CD4-positive, alpha-beta T cell (primary cell): ENCODE measurements around the gene CD302. TPM values are rescaled to one million over a fixed set of nuclear protein-coding genes. Genes with fewer than 3 reads are reported as not detected.
A peak's percentile ranks its signal among the peaks of the same experiment; 100 is the strongest.

ENCODE experiments used
- ATAC-seq: fragments of 200-7000 bp; cut with Tn5 transposase; one replicate; pipeline ENCODE4 v1.10.0; 2022; ENCODE audit warnings: mild to moderate bottlenecking; ENCODE audit not compliant: poor library complexity
- CTCF ChIA-PET: fragments of 350-600 bp; sonication (Branson Sonifier 250); formaldehyde crosslinking; loops from one replicate; lab custom pipeline; 2021; ENCODE audit warnings: antibody characterized with exemption, inconsistent platforms; lab: Charles Lee
- POLR2A ChIA-PET: fragments of 350-600 bp; sonication (Branson Sonifier 250); formaldehyde crosslinking; loops from one replicate; lab custom pipeline; 2021; ENCODE audit warnings: antibody characterized with exemption, inconsistent platforms; lab: Charles Lee
- DNase-seq, 14 experiments: peaks; one replicate each; pipeline ENCODE4 v3.0.0-alpha.2; 2013 to 2020; ENCODE audit warnings: mixed read lengths in 2 of 14
- H3K27ac ChIP-seq, 2 donors: one replicate each; pipeline versions ENCODE4 v1.5.1 to v1.7.0; 2013; ENCODE audit warnings: low read length in 2 of 2, low read depth in 1 of 2, mild to moderate bottlenecking in 1 of 2
- H3K27me3 ChIP-seq, 2 experiments: 1 replicate in 1 of 2; 2 replicates in 1 of 2; pipeline versions ENCODE4 v1.6.1 to v1.7.0; 2013; ENCODE audit warnings: low read length in 2 of 2, control low read depth in 1 of 2, mild to moderate bottlenecking in 1 of 2, moderate library complexity in 1 of 2; ENCODE audit not compliant: insufficient read depth in 2 of 2, control insufficient read depth in 1 of 2
- H3K36me3 ChIP-seq: one replicate; pipeline ENCODE4 v1.6.1; 2013; ENCODE audit warnings: low read length, control low read depth; ENCODE audit not compliant: insufficient read depth
- H3K4me1 ChIP-seq: one replicate; pipeline ENCODE4 v1.6.1; 2013; ENCODE audit warnings: low read length, control low read depth; ENCODE audit not compliant: insufficient read depth
- H3K4me3 ChIP-seq: one replicate; pipeline ENCODE4 v1.5.1; 2013; ENCODE audit warnings: mild to moderate bottlenecking, low read length, moderate library complexity
- H3K9me3 ChIP-seq, 2 experiments: 1 replicate in 1 of 2; 2 replicates in 1 of 2; pipeline versions ENCODE4 v1.6.1 to v1.7.0; 2013; ENCODE audit warnings: low read length in 2 of 2, mild to moderate bottlenecking in 2 of 2, control low read depth in 1 of 2, moderate library complexity in 1 of 2; ENCODE audit not compliant: control insufficient read depth in 1 of 2, insufficient read depth in 1 of 2
- H3K27ac Mint-ChIP-seq: one replicate; pipeline ENCODE4 v1.8.0; 2020; ENCODE audit warnings: mixed read lengths
- H3K27me3 Mint-ChIP-seq: one replicate; pipeline ENCODE4 v1.8.0; 2021; ENCODE audit warnings: mixed read lengths
- H3K36me3 Mint-ChIP-seq: one replicate; pipeline ENCODE4 v1.8.0; 2021; ENCODE audit warnings: low read depth, mixed read lengths
- H3K4me1 Mint-ChIP-seq: one replicate; pipeline ENCODE4 v1.8.0; 2021; ENCODE audit warnings: low read depth, mixed read lengths
- H3K4me3 Mint-ChIP-seq: one replicate; pipeline ENCODE4 v1.8.0; 2020; ENCODE audit warnings: mild to moderate bottlenecking, mixed read lengths
- H3K9me3 Mint-ChIP-seq: one replicate; pipeline ENCODE4 v1.8.0; 2020; ENCODE audit warnings: mixed read lengths
- intact Hi-C, 2 experiments: fragments of 100-400 bp; cut with DNase I in 1 of 2; cut with micrococcal nuclease in 1 of 2; formaldehyde crosslinking; loops; one replicate each; pipeline versions ENCODE4 v1.15.1 to v1.9.0; 2023 to 2025; cut with DNase I, micrococcal nuclease
- total RNA-seq, 174 experiments: library from RNA in 2 of 174; stranded (reverse) in 2 of 174; gene quantifications; one replicate each; pipeline ENCODE4 v1.2.3 and lab custom pipeline; 2021 to 2026
- TF ChIP-seq, protein P1 (sequence below): fragments of 200-600 bp; IDR thresholded peaks from one replicate; pipeline ENCODE4 v1.8.0; 2022; ENCODE audit warnings: antibody characterized with exemption, mild to moderate bottlenecking

The CD302 gene
- total RNA-seq, 2 experiments from 2014 or later, result 1.0 to 1.1 TPM

DNA sequence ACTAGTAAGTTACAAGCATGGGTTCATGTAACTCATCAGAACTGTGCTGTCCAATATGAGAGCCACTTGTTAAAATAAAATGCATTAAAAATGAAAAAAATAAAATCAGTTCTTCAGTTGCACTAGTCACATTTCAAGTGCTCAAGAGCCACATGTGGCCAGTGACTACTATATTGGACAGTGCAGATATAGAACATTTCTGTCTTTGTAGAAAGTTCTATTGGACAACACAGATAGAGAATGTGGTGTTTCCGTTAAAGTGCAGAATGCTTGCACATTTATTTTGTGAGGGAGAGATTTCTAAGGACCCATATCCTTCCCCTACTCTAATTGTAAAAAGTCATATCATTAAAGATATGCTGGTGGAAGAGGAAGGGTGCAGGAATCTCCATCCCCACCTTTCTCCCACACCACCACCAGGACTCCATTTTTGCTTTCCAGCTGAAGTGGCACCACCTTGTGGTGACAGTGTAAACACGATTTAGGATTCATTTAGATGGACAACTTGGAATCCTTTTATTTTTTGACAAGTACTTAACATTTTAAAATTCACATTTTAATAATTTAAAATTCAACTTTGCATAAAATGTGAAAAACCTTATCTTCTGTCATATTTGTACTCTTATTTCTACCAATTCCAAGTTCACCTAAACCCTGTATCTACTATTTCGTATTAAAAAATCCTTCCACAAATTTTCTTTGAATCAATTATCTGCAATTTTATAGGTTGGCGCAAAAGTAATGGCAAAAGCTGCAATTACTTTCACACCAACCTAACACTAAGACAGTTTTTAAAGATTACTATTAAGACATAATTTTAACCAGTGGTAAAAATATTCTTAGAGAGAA, 9.4 kb upstream of the CD302 start:
- H3K4me3 Mint-ChIP-seq, result no peak overlapping the region
- no peaks in the 10 kb centered on the region for H3K4me1 Mint-ChIP-seq
- ATAC-seq (no peak), DNase-seq (peak in 4 of 14 experiments; percentile 6 to 46 (median 34))
- intact Hi-C loops, result loop anchor here (5.0 kb wide), 2 partner anchors 675 to 905 kb away; no protein-coding TSS in a partner anchor
- H3K27me3 ChIP-seq, result no peaks in the 10 kb centered on the region
- H3K36me3 Mint-ChIP-seq, result peaks cover 71% of the 10 kb centered on the region
- H3K27me3 Mint-ChIP-seq, result no peaks in the 10 kb centered on the region
- no peaks in the 10 kb centered on the region for H3K9me3 Mint-ChIP-seq
- ChIA-PET CTCF (no interaction called here), POLR2A (no interaction called here)
- H3K27ac ChIP-seq, result no peak overlapping the region
- no peak overlapping the region for H3K4me3 ChIP-seq
- no peaks in the 10 kb centered on the region for H3K4me1 ChIP-seq
- no peaks in the 10 kb centered on the region for H3K9me3 ChIP-seq
- TF ChIP-seq, protein P1, sequence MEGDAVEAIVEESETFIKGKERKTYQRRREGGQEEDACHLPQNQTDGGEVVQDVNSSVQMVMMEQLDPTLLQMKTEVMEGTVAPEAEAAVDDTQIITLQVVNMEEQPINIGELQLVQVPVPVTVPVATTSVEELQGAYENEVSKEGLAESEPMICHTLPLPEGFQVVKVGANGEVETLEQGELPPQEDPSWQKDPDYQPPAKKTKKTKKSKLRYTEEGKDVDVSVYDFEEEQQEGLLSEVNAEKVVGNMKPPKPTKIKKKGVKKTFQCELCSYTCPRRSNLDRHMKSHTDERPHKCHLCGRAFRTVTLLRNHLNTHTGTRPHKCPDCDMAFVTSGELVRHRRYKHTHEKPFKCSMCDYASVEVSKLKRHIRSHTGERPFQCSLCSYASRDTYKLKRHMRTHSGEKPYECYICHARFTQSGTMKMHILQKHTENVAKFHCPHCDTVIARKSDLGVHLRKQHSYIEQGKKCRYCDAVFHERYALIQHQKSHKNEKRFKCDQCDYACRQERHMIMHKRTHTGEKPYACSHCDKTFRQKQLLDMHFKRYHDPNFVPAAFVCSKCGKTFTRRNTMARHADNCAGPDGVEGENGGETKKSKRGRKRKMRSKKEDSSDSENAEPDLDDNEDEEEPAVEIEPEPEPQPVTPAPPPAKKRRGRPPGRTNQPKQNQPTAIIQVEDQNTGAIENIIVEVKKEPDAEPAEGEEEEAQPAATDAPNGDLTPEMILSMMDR, result peak; percentile 54
- H3K36me3 ChIP-seq, result peaks cover 25% of the 10 kb centered on the region
- H3K27ac Mint-ChIP-seq, result no peak overlapping the region

DNA sequence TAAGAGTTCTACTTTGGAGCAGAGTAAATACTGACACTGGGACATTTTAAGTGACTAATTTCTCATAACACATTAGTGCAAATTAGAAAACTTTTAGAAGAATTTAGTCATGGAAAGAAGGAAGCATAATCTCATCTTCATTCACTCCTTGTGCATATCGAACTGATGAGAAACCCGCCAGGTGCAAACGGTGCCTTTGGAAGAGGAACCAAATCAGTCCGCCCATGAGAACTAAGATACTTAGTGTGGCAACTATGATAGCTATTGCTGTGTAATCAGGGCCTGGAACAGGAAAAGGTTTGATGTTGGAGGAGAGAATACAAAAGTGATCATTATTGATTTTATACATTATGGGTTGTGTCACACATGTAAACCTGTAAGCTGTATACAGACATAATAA, 6.9 kb upstream of the CD302 start:
- Mint-ChIP-seq H3K27me3 (peaks cover under 1% of the 10 kb centered on the region), H3K36me3 (peaks cover 51% of the 10 kb centered on the region), H3K4me1 (peaks cover under 1% of the 10 kb centered on the region), H3K9me3 (no peaks in the 10 kb centered on the region), H3K27ac (no peak overlapping the region), H3K4me3 (no peak overlapping the region)
- Histone ChIP-seq H3K9me3 (no peaks in the 10 kb centered on the region), H3K27me3 (no peaks in the 10 kb centered on the region), H3K36me3 (peaks cover 21% of the 10 kb centered on the region), H3K4me3 (no peak overlapping the region), H3K27ac (no peak overlapping the region), H3K4me1 (no peaks in the 10 kb centered on the region)
- TF ChIP-seq, protein P1, result no peak
- no peak for DNase-seq
- ChIA-PET POLR2A (no interaction called here), CTCF (interaction anchor here (1.1 kb wide), 1 partner anchor 18 kb away, joined by 3 read pairs; no protein-coding TSS in a partner anchor)
- no peak for ATAC-seq
- intact Hi-C loops, result loop anchor here (5.0 kb wide), 2 partner anchors 673 to 903 kb away; no protein-coding TSS in a partner anchor

DNA sequence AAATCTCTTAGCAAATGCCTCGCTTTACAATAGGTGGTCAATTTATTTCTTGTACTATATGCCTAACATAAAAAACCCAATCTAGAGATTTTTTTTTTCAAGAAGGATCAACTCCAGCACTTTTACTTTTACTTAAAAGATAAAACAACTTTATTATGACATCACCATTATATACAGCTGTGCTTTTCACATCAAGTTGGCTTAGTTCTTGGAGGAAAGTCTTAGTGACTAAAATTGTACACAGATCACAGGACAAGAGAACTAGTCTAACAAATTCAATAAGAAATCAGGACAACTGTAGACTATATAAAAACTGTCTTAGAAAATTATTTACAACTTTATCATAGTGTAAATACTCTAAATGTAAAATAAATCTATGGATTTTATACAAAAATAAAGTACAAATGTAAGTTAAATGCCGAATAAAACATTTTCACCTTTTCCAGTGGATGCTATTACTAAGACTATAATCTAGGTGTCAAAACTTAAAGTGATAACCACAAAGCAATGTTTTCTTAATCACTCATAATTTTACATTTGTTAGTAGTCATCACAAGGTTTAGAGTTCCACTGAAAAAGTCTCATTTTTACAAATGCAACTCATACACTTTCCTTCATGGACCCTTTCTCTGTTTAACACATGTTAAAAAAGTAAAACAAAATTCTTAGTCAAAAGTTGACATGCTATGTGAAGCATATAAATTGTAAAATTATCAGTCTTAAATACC, 5.4 kb upstream of the CD302 start:
- H3K27ac Mint-ChIP-seq, result no peak overlapping the region
- H3K4me1 ChIP-seq, result peaks cover under 1% of the 10 kb centered on the region
- no peaks in the 10 kb centered on the region for H3K27me3 ChIP-seq
- TF ChIP-seq, protein P1, result no peak
- POLR2A ChIA-PET, result no interaction called here
- H3K27me3 Mint-ChIP-seq, result peaks cover 16% of the 10 kb centered on the region
- H3K4me3 ChIP-seq, result no peak overlapping the region
- H3K36me3 Mint-ChIP-seq, result peaks cover 38% of the 10 kb centered on the region
- H3K27ac ChIP-seq, result no peak overlapping the region
- H3K4me3 Mint-ChIP-seq, result no peak overlapping the region
- no peaks in the 10 kb centered on the region for H3K9me3 Mint-ChIP-seq
- H3K36me3 ChIP-seq, result peaks cover 12% of the 10 kb centered on the region
- ATAC-seq, result no peak
- H3K9me3 ChIP-seq, result no peaks in the 10 kb centered on the region
- CTCF ChIA-PET, result no interaction called here
- DNase-seq, result no peak
- intact Hi-C loops, result no loop called here
- H3K4me1 Mint-ChIP-seq, result peaks cover 10% of the 10 kb centered on the region
